Stimulated activated CD4-positive, alpha-beta T cell treated with anti-CD3 and anti-CD28 coated beads, Interleukin-12 subunit alpha, Interleukin-12 subunit beta, amount 100 ng/mL, for 48 hours (primary cell): ENCODE data around the gene D2HGDH.
"Not testable (repeated sequence)": the region's sequence is repeated elsewhere in the genome, so short reads cannot be mapped to it uniquely, and the experiment has no call there.

Experiments used
- DNase-seq, 3 donors: peaks; one replicate each; pipeline ENCODE4 v3.0.0-alpha.2; 2020; ENCODE audit warnings: low read depth in 2 of 3, low spot score in 1 of 3

Gene D2HGDH

DNA sequence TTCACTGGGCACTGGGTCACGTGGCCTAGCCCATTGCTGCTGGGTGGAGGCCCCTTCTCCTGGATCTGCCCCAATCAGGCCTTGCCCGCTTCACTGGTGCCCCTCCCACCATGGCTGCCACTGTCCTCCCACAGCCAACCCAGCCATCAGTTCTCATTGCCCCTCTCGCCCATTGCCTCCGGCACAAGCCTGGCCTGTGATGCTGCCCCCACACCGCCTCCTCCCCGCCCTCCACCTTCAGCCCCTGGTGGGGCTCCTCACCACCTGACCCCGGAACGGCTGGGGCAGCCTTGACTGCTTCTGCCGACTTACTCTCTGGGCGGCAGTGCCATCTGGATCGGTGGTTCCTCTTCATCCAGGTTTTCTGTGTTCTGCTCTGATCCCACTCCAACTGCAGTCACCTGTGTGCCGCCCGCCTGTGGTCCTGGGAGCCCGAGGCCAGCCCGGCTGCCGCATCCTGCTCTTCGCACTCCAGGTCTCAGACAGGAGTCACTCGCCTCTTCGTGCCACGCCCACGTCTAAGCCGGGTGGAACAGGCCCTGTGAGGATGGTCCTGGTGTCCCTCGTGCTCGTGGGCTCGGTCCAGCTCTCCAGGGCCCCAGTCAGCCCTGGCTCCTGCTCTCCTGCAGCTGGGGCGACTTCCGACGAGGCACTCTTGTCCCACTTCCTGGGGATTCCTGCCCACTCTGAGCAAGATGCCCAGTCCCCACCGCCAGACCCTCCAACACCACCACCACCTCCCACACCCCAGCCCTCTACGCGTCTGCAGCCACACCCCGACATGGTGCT, 14.2 kb downstream of the D2HGDH start:
- no peak for DNase-seq

DNA sequence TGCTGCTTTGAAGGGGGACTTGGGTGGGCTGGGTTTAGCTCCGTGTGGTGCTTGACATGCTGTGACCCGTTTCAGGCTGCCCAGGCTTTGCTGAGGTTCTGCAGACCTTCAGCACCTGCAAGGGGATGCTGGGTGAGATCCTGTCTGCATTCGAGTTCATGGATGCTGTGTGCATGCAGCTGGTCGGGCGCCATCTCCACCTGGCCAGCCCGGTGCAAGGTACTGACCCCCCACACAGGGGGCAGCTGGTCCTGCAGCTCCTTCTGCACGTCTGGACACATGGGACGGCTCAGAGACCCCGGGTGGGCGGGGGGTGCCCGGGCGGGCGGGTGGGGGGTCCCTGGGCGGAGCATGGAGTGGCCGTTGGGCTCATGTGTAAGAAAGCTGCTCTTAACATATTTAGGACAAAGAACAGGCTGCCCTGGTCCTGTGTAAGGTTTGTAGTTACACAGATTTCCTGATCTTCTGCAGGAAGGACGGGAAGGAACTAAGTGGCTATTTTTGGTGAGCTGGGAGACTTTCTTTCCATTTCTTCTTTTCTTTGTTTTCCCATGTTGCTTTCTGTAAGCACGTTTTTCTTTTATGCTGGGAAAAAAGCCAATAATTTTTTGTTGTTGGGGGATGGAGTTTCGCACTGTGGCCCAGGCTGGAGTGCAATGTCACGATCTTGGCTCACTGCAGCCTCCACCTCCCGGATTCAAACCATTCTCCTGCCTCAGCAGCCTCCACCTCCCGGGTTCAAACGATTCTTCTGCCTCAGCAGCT, 15.8 kb downstream of the D2HGDH start:
- no peak for DNase-seq

DNA sequence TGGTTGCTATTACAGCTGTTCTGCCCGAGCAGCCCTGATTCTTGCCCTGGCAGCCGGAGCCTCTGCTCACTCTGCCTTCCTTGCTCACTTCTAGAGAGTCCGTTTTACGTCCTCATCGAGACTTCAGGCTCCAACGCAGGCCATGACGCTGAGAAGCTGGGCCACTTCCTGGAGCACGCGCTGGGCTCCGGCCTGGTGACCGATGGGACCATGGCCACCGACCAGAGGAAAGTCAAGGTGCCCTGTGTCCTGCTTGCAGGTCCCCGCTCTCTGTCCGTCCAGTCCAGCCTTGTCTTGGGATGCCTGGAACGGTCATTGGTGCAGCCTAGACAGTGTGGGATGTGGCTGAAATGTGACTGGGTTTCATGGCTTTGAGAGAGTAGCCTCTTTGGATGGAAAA, 16.7 kb downstream of the D2HGDH start:
- no peak for DNase-seq

DNA sequence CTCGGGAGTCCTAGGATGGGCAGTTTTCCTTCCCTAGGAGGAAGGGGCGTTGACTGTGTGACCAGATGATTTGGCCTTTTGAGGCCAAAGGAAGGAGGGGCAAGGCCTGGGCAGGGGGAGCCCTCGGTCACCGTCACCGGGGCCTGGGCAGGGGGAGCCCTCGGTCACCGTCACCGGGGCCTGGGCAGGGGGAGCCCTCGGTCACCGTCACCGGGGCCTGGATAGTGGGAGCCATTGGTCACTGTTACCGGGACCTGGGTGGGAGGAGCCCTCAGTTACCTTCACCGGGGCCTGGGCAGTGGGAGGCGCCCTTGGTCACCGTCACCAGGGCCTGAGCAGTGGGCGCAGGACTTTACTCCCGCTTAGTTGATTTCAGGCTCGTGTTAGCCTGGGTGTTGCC, 17.3 kb downstream of the D2HGDH start:
- no peak for DNase-seq

DNA sequence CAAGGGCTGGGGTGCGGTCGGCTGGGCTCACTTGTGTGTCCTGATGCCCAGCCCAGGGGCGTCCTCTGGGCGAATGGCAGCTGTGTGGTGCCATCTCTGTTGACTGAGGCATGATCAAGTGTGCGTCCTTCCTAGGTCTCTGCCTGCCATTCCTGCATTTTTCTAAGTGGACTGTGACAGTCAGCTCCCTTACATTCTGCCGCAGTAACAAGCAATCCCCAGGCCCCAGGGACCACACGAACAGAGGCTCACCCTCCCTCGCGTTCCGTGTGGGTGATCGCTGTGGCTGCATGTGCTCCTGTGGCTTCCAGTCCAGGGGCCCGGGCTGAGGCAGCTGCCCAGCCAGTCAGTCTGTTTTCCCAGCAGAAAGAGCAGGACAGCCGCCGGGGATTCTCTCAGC, 17.8 kb downstream of the D2HGDH start:
- DNase-seq, result no peak

DNA sequence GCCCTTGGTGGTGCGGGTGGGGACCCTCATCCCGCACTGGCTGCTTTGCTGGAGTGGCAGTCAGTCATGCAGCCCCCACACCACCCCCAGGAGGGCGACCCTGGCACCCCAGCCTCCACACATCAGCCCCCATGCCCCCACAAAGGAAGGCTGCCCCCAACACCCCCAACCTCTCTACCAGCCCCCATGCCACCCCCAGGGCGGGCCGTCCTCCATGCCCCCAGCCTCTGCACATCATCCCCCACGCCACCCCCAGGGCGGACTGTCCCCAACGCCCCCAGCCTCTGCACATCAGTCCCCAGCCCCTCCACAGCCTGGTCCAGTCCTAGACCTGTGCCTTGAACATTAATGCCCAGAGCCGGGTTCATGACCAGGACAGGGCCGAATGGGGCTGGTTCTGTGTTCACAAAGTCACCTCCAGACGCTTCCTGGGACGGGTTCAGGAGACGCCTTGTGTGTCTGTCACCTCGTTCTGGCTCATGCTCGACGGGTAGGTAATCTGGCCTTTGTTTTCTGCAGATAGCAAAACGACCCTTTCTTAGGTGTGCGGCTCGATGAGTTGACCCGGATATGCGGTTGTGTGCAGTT, 18.4 kb downstream of the D2HGDH start:
- DNase-seq, result no peak

DNA sequence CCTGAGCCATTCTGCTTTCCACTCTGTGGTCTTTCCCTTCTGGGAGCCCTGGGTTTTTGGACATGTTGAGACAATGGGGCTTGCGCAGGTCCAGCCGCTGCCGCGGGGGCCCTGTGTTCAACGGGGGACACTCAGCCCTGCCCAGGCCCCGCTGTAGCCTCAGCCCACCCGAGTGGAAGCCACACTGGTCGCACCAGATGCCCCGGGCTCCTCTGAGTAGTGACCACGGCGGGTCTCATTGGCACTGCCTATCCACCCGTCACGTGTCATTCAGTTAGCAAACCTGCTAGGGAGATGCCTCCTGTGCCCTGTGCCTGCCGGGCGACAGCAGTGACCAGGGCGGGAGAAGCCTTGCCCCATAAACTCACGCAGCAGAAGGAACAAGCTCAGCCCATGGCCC, 19.1 kb downstream of the D2HGDH start:
- no peak for DNase-seq

DNA sequence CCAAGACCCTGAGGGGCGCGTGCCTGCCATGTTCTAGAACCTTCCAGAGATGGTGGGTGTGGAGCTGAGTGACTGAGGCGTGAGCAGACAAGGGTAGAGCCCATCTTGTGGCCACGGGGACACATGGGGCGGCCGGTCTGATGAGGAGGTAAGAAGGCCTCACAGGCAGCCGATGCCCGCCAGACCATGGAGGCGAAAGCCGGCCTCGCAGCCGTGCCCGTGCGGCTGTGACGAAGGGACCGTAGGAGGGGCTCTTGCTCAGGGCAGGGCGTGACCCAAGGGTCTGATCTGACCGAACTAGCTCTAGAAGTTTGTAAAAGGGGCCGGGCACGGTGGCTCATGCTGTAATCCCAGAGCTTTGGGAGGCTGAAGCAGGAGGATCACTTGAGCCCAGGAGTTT, 19.6 kb downstream of the D2HGDH start:
- DNase-seq, result no peak

DNA sequence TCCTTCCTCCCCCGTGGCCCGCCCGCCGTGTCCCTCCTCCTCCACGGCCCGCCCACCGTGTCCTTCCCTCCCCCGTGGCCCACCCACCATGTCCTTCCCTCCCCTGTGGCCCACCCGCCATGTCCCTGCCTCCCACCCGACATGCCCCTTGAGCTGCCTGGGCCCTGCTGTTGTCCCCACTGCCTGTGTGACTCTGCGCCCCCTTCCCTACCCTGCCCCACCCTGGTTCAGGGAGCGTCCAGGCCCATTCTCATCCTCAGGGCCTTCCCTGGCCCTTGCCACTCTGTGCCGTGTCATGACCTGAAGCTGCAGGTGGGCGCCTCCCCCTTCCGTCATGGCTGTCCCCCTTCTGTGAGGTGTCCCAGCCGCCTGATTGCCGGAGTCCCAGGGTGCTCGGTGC, 20.7 kb downstream of the D2HGDH start:
- no peak for DNase-seq

DNA sequence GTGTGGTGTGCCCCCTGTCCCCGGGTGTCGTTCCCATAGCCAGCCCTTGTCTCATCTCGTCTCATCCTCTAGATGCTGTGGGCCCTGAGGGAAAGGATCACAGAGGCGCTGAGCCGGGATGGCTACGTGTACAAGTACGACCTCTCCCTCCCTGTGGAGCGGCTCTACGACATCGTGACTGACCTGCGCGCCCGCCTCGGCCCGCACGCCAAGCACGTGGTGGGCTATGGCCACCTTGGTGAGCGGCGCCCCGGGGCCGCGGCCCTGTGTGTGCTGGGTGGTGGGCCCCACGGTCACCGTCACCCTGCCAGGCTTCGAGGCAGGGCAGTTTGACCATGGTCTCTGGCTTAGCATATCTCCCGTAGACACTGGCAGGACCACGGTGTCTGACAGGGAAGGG, 21.3 kb downstream of the D2HGDH start:
- DNase-seq, result no peak

DNA sequence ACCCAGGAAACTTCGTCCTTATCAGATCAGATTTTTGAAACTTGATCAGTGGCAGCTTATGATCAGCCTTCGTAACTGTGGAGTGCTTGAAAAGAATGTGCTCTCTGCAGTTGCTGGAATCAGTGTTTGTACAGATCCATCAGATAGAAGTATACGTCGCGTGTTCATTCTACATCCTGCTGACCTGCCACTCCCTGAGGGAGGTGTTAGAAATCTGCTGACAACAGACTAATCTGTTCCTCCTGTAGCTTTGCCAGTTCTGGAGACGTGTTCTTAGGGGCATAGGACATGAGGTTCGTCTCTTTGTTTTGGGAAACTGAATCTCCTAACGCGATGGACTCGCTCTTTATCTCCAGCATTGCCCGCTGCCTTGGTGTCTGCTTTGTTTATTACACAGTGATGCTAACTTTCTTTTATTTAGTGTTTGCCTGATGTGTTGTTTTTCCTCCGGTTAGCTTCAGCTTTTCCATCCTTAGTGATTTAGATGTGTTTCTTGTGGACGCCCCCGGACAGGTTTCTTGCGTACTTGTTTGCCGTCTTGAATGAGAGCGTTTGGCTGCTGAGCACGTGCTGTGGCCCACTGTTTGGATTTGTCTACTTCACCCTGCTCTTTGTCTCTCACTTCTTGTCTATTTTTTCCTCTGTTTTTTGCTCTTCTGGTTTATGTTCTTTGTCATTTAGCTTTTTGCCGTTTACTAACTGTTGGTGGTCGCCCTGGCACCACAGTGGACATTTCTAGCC, 24.8 kb downstream of the D2HGDH start:
- no peak for DNase-seq

DNA sequence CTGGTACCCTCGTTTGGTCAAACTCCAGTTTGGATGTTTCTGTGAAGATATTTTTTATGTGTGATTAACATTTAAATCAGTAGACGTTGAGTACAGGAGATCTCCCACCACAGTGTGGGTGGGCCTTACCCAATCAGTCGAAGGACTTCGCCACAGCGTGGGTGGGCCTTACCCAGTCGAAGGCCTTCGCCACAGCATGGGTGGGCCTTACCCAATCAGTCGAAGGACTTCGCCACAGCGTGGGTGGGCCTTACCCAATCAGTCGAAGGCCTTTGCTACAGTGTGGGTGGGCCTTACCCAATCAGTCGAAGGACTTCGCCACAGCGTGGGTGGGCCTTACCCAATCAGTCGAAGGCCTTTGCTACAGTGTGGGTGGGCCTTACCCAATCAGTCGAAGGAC, 25.5 kb downstream of the D2HGDH start:
- DNase-seq, result not testable (repeated sequence)

DNA sequence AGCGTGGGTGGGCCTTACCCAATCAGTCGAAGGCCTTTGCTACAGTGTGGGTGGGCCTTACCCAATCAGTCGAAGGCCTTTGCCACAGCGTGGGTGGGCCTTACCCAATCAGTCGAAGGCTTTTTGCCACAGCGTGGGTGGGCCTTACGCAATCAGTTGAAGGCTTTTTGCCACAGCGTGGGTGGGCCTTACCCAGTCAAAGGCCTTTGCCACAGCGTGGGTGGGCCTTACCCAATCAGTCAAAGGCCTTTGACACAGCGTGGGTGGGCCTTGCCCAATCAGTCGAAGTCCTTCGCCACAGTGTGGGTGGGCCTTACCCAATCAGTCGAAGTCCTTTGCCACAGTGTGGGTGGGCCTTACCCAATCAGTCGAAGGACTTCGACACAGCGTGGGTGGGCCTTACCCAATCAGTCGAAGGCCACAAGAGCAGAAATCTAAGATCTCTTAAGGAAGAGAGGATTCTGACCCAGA, 25.9 kb downstream of the D2HGDH start:
- no peak for DNase-seq

DNA sequence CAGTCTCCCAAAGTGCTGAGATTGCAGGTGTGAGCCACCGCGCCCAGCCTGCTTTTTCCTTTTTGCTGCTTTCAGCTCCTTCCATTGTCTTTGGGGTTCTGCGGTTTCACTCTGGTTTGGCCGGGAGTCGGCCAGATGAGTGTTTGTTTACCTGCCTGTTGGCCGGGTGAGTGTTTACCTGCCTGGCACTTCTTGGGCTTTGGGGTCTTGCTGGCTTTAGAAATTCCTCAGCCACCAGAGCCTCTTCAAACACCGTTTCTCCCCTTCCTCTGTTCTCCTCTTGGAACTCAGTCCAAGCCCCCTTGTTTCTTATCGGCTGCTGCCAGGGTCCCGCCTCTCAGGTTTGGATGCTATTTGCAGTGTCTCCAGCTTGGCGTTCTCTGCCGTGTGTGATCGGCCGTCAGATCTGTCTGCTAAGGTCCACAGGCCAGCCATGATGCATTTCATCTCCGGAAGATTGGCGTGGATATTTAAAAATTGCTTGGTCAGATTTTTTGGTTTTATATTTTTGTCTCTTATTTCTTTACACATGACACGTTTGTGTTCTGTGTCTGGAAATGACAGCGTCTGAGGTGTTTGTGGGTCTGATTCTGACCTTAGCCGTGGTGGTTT, 28.0 kb downstream of the D2HGDH start:
- DNase-seq, result no peak

DNA sequence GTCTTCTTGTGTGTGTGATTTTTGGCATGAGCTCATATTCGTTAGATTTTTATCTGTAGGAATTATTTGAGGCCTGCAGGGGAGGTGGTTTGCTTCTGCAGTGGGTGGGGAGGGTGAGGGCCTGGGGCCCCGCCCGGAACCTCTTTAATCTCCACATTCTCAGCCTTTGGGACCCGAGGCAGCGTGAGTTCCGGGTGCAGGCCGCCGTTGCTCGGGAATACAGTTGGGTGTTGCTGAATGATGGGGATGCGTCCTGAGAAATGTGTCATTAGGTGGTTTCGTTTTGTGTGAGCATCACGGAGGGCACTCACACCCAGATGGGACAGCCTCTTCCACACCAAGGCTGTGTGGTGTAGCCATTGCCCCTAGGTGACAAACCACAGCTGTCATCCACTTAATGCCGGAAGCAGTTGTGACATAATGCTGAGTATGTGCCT, 28.5 kb downstream of the D2HGDH start:
- peak in 2 of 3 donors; percentile 37 to 45 for DNase-seq

DNA sequence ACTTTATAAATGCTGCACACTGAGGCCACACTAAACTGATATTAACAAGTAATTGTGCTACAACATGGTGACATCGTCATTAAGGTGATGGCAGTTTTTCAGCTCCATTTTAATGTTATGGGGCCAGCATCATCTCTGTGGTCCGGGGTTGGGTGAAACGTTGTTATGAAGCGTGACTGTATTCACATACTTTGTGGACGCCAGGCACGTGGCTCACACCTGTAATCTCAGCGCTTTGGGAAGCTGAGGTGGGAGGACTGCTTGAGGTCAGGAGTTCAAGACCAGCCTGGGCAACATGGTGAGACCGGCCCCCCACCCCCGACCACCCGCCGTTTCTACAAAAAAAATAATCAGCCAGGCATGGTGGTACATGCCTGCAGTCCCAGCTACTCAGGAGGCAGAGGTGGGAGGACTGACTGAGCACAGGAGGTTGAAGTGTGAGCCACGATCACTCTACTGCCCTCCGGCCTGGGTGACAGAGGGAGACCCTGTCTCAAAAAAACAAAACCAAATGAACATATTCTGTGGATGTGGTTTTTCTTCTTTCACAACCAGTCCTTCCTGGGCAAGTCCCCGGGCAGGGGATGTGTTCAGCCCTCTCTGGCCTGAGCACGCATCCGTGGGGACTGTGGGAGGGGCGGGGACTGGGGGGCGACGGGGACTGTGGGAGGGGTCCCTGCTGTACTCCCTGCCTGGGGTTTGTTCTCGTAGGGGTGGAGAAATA, 29.3 kb downstream of the D2HGDH start:
- DNase-seq, result no peak

DNA sequence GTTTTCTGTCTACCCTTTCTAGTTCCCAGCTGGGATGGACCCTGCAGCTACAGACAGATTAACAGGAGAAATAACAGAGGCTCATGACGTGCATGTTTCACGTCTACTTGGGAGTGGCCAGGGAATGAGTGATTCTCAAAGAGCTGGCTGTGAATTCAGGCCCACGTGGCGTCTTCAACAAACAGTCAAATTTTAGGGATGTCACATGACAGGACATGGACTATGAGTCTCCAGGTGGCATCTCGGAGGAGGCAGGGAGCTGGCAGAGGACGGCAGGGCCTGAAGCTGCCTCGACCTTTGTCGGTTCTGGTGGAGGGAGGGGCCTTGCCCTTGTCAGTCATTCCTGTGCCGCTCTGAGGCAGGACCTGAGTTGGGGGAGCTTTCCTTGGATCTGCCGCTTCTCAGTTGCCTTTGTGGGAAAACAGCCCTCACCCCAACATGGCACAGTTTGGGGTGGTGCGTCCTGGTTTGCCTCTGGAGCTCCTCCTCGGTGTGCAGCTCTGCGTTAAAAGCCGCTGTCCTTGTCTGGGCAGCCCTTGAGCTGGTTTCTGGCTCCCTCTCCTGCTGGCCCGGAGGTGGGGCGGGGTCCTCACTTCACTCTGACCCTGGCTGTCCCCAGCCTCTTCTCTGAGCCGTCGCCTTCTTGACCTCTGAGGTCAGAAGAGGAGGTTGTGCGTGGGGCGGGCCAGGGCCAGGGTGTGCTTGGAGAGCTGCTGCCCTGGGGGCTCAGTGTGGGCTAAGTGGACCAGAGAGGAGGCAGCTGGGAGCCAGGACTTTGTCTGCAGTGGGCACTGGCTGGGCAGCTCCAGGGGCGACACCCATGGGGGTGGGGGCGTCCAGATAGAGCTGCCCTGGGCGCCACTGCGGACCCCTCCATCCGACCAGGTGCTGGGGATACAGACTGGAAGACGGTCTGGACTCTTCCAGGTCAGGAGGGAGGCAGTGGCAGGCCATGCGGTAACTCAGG, 30.1 kb downstream of the D2HGDH start:
- DNase-seq, result no peak

DNA sequence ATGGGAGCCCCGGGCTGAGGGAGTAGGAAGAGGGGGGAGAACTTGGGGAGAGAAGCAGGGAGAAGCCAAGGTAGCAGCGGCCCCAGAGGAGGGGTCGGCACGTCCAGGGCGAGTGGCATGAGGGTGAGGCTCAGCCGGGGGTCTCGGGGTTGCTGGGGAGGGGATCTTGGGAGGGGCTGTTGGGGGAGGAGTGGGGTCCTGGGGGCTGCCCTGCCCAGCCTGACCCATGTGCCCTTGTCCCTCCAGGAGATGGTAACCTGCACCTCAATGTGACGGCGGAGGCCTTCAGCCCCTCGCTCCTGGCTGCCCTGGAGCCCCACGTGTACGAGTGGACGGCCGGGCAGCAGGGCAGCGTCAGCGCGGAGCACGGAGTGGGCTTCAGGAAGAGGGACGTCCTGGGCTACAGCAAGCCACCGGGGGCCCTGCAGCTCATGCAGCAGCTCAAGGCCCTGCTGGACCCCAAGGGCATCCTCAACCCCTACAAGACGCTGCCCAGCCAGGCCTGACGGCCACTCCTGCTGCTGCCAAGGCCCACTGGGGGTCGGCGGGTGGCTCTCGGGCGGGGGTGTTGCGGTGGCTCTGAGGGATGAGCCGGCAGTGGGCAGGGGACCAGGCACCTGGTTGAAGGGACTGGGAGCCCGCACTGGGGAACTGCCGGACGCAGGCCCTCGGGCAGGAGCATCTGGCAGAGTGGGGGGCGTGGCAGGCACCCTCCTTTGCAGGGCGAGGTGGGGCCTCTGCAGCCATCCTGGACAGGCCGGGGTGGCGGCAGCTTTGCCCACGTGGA, 33.2 kb downstream of the D2HGDH start:
- DNase-seq, result no peak
